ENCODE results near the gene TPO. TPM values are rescaled to one million over a fixed set of nuclear protein-coding genes. Genes with fewer than 3 reads are reported as not detected.
"Not testable (repeated sequence)": the region's sequence is repeated elsewhere in the genome, so short reads cannot be mapped to it uniquely, and the experiment has no call there.

TPO gene
- total RNA-seq, 5 donors from 2014 or later (not counting 1 experiment from before 2014, with no cell fraction given), result 0.18 to 0.26 TPM; not detected in 3

GRCh38 chr2:1512321-1513289 lies 99.3 kb downstream of the TPO start:
- peaks cover 0 to 9% of the 10 kb centered on the region in 2 experiments for H3K27me3 ChIP-seq (replicated peaks in 1 of 2; ENCODE audit: control insufficient read depth in 2 of 2, extremely low read depth in 1 of 2, insufficient read depth in 2 of 2, low read length in 1 of 2)
- H3K27ac Mint-ChIP-seq, result no peak overlapping the region

GRCh38 chr2:1514391-1515072 lies 101.3 kb downstream of the TPO start:
- Mint-ChIP-seq H3K4me1 (peaks cover 32 to 52% (median 43%) of the 10 kb centered on the region in 3 donors), H3K9me3 (no peaks in the 10 kb centered on the region), H3K27me3 (no peaks in the 10 kb centered on the region), H3K4me3 (no peak overlapping the region), H3K27ac (no peak overlapping the region), H3K36me3 (no peaks in the 10 kb centered on the region)
- no peak for ATAC-seq (replicated peaks in 1 of 4)
- no peak overlapping the region for H3K27ac ChIP-seq (ENCODE audit: low read length)
- no peaks in the 10 kb centered on the region for H3K9me3 ChIP-seq
- ChIA-PET CTCF (no interaction called here), POLR2A (no interaction called here)
- DNase-seq, result no peak
- H3K4me1 ChIP-seq (ENCODE audit: control insufficient read depth in 1 of 2, extremely low read depth in 1 of 2, insufficient read depth in 2 of 2, low read length in 2 of 2), result peaks cover 20 to 36% of the 10 kb centered on the region in 2 experiments
- 87% methylated on average over 15 of the region's 18 CpGs for WGBS (ENCODE audit: insufficient coverage)
- H3K36me3 ChIP-seq (ENCODE audit: control insufficient read depth in 2 of 2, extremely low read depth in 1 of 2, insufficient read depth in 1 of 2, low read length in 1 of 2), result no peaks in the 10 kb centered on the region
- peaks cover 0 to 9% of the 10 kb centered on the region in 2 experiments for H3K27me3 ChIP-seq (replicated peaks in 1 of 2; ENCODE audit: control insufficient read depth in 2 of 2, extremely low read depth in 1 of 2, insufficient read depth in 2 of 2, low read length in 1 of 2)
- H3K4me3 ChIP-seq (ENCODE audit: control insufficient read depth in 1 of 2, extremely low read depth in 1 of 2, low read length in 1 of 2), result no peak overlapping the region

More at GRCh38 chr2:1512321-1513289, 99.3 kb downstream of the TPO start:
- no peak overlapping the region for H3K4me3 ChIP-seq (ENCODE audit: control insufficient read depth in 1 of 2, extremely low read depth in 1 of 2, low read length in 1 of 2)
- ChIA-PET POLR2A (no interaction called here), CTCF (interaction anchor here in 1 of 2 donors (0.7 kb wide), 1 partner anchor 364 kb away, joined by 4 read pairs; no protein-coding TSS in a partner anchor)
- ATAC-seq (replicated peaks in 1 of 4) (no peak), DNase-seq (no peak)
- H3K9me3 ChIP-seq, result no peaks in the 10 kb centered on the region
- no peaks in the 10 kb centered on the region for H3K36me3 Mint-ChIP-seq
- H3K9me3 Mint-ChIP-seq, result no peaks in the 10 kb centered on the region
- no peaks in the 10 kb centered on the region for H3K27me3 Mint-ChIP-seq
- peaks cover 14 to 25% of the 10 kb centered on the region in 2 experiments for H3K4me1 ChIP-seq (ENCODE audit: control insufficient read depth in 1 of 2, extremely low read depth in 1 of 2, insufficient read depth in 2 of 2, low read length in 2 of 2)
- H3K36me3 ChIP-seq (ENCODE audit: control insufficient read depth in 2 of 2, extremely low read depth in 1 of 2, insufficient read depth in 1 of 2, low read length in 1 of 2), result no peaks in the 10 kb centered on the region
- peaks cover 24 to 47% (median 38%) of the 10 kb centered on the region in 3 donors for H3K4me1 Mint-ChIP-seq
- 89% methylated on average over 31 of the region's 36 CpGs for WGBS (ENCODE audit: insufficient coverage)
- no peak overlapping the region for H3K4me3 Mint-ChIP-seq
- H3K27ac ChIP-seq (ENCODE audit: low read length), result no peak overlapping the region

GRCh38 chr2:1515073-1515430 lies 101.8 kb downstream of the TPO start:
- Mint-ChIP-seq H3K36me3 (no peaks in the 10 kb centered on the region), H3K27ac (no peak overlapping the region), H3K4me3 (no peak overlapping the region), H3K4me1 (peaks cover 27 to 51% (median 38%) of the 10 kb centered on the region in 3 donors), H3K27me3 (no peaks in the 10 kb centered on the region), H3K9me3 (no peaks in the 10 kb centered on the region)
- Histone ChIP-seq H3K4me3 (ENCODE audit: control insufficient read depth in 1 of 2, extremely low read depth in 1 of 2, low read length in 1 of 2) (no peak overlapping the region), H3K9me3 (no peaks in the 10 kb centered on the region), H3K27ac (ENCODE audit: low read length) (no peak overlapping the region), H3K4me1 (ENCODE audit: control insufficient read depth in 1 of 2, extremely low read depth in 1 of 2, insufficient read depth in 2 of 2, low read length in 2 of 2) (peaks cover 16 to 30% of the 10 kb centered on the region in 2 experiments), H3K27me3 (replicated peaks in 1 of 2; ENCODE audit: control insufficient read depth in 2 of 2, extremely low read depth in 1 of 2, insufficient read depth in 2 of 2, low read length in 1 of 2) (peaks cover 0 to 9% of the 10 kb centered on the region in 2 experiments), H3K36me3 (ENCODE audit: control insufficient read depth in 2 of 2, extremely low read depth in 1 of 2, insufficient read depth in 1 of 2, low read length in 1 of 2) (no peaks in the 10 kb centered on the region)
- ChIA-PET CTCF (no interaction called here), POLR2A (no interaction called here)
- ATAC-seq (replicated peaks in 1 of 4) (no peak), DNase-seq (no peak)
- 70% methylated on average over 7 of the region's 8 CpGs for WGBS (ENCODE audit: insufficient coverage)

- Mint-ChIP-seq H3K4me3 (no peak overlapping the region), H3K27ac (no peak overlapping the region), H3K9me3 (no peaks in the 10 kb centered on the region), H3K4me1 (peaks cover 26 to 50% (median 29%) of the 10 kb centered on the region in 3 donors), H3K36me3 (no peaks in the 10 kb centered on the region), H3K27me3 (no peaks in the 10 kb centered on the region)
- ATAC-seq (replicated peaks in 1 of 4) (no peak), DNase-seq (no peak)
- Histone ChIP-seq H3K27ac (ENCODE audit: low read length) (no peak overlapping the region), H3K36me3 (ENCODE audit: control insufficient read depth in 2 of 2, extremely low read depth in 1 of 2, insufficient read depth in 1 of 2, low read length in 1 of 2) (no peaks in the 10 kb centered on the region), H3K27me3 (replicated peaks in 1 of 2; ENCODE audit: control insufficient read depth in 2 of 2, extremely low read depth in 1 of 2, insufficient read depth in 2 of 2, low read length in 1 of 2) (peaks cover 0 to 5% of the 10 kb centered on the region in 2 experiments), H3K4me3 (ENCODE audit: control insufficient read depth in 1 of 2, extremely low read depth in 1 of 2, low read length in 1 of 2) (no peak overlapping the region), H3K9me3 (no peaks in the 10 kb centered on the region), H3K4me1 (ENCODE audit: control insufficient read depth in 1 of 2, extremely low read depth in 1 of 2, insufficient read depth in 2 of 2, low read length in 2 of 2) (peaks cover 9 to 24% of the 10 kb centered on the region in 2 experiments)
- ChIA-PET CTCF (no interaction called here), POLR2A (no interaction called here)
- WGBS (ENCODE audit: insufficient coverage), result 90% methylated on average over 23 of the region's 23 CpGs
Measured at GRCh38 chr2:1515986-1516797, 102.9 kb downstream of the TPO start.

- Mint-ChIP-seq H3K27me3 (no peaks in the 10 kb centered on the region), H3K36me3 (no peaks in the 10 kb centered on the region), H3K27ac (no peak overlapping the region), H3K9me3 (no peaks in the 10 kb centered on the region), H3K4me3 (no peak overlapping the region), H3K4me1 (peaks cover 26 to 47% (median 26%) of the 10 kb centered on the region in 3 donors)
- 94% methylated on average over 7 of the region's 7 CpGs for whole genome bisulfite sequencing (ENCODE audit: insufficient coverage)
- ATAC-seq (replicated peaks in 1 of 4), result no peak
- ChIA-PET POLR2A (no interaction called here), CTCF (no interaction called here)
- no peak for DNase-seq
- Histone ChIP-seq H3K36me3 (ENCODE audit: control insufficient read depth in 2 of 2, extremely low read depth in 1 of 2, insufficient read depth in 1 of 2, low read length in 1 of 2) (no peaks in the 10 kb centered on the region), H3K4me1 (ENCODE audit: control insufficient read depth in 1 of 2, extremely low read depth in 1 of 2, insufficient read depth in 2 of 2, low read length in 2 of 2) (peaks cover 9 to 20% of the 10 kb centered on the region in 2 experiments), H3K4me3 (ENCODE audit: control insufficient read depth in 1 of 2, extremely low read depth in 1 of 2, low read length in 1 of 2) (no peak overlapping the region), H3K27me3 (replicated peaks in 1 of 2; ENCODE audit: control insufficient read depth in 2 of 2, extremely low read depth in 1 of 2, insufficient read depth in 2 of 2, low read length in 1 of 2) (peaks cover 0 to 5% of the 10 kb centered on the region in 2 experiments), H3K9me3 (no peaks in the 10 kb centered on the region), H3K27ac (ENCODE audit: low read length) (no peak overlapping the region)
Measured at GRCh38 chr2:1516798-1517060, 103.5 kb downstream of the TPO start.

- DNase-seq; H3K4me3 Mint-ChIP-seq; H3K27ac Mint-ChIP-seq; H3K27me3 ChIP-seq (replicated peaks in 1 of 2; ENCODE audit: control insufficient read depth in 2 of 2, extremely low read depth in 1 of 2, insufficient read depth in 2 of 2, low read length in 1 of 2); H3K36me3 Mint-ChIP-seq; H3K36me3 ChIP-seq (ENCODE audit: control insufficient read depth in 2 of 2, extremely low read depth in 1 of 2, insufficient read depth in 1 of 2, low read length in 1 of 2); H3K27ac ChIP-seq (ENCODE audit: low read length); POLR2A ChIA-PET; H3K27me3 Mint-ChIP-seq; H3K9me3 ChIP-seq; H3K4me3 ChIP-seq (ENCODE audit: control insufficient read depth in 1 of 2, extremely low read depth in 1 of 2, low read length in 1 of 2); H3K9me3 Mint-ChIP-seq; CTCF ChIA-PET; ATAC-seq (replicated peaks in 1 of 4): not testable (repeated sequence)
- H3K4me1 Mint-ChIP-seq, result peaks cover 25 to 45% (median 26%) of the 10 kb centered on the region in 3 donors
- 84% methylated on average over 4 of the region's 5 CpGs for WGBS (ENCODE audit: insufficient coverage)
- H3K4me1 ChIP-seq (ENCODE audit: control insufficient read depth in 1 of 2, extremely low read depth in 1 of 2, insufficient read depth in 2 of 2, low read length in 2 of 2), result peaks cover 9 to 20% of the 10 kb centered on the region in 2 experiments
Measured at GRCh38 chr2:1517291-1517690, 104.0 kb downstream of the TPO start.
